ENCODE measurements around the gene CPNE1. TPM values are rescaled to one million over a fixed set of nuclear protein-coding genes. Genes with fewer than 3 reads are reported as not detected.

Gene CPNE1
- total RNA-seq, 1 donor from 2014 or later, result 317 TPM

DNA sequence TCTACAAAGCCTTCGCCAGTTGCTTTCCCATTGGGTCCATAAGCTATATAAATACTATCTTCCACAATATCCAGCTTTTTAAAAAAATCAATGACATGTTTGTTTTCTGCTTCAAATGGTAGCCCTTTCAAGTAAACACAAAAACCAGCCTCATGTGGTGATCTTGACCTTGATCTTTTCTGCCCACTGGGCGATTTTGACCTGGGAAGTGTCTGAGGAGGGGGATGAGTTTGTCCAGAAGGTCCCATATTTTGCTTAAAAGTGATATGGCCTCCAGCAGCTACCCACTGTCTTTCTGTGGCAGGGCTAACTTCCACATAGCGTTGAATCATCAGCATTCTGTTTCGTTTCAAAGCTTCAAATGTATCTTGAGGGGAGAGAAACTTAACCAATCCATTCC lies 10.8 kb downstream of the CPNE1 start:
- intact Hi-C loops (cut with micrococcal nuclease), result no loop called here
- Mint-ChIP-seq H3K4me1 (peaks cover 26% of the 10 kb centered on the region), H3K27ac (no peak overlapping the region), H3K9me3 (no peaks in the 10 kb centered on the region), H3K4me3 (no peak overlapping the region), H3K36me3 (ENCODE audit: low read depth) (peaks cover 37% of the 10 kb centered on the region), H3K27me3 (no peaks in the 10 kb centered on the region)
- DNase-seq, result no peak

GRCh38 chr20:35653430-35653734 lies 11.3 kb downstream of the CPNE1 start:
- intact Hi-C loops (cut with micrococcal nuclease), result no loop called here
- Mint-ChIP-seq H3K27me3 (no peaks in the 10 kb centered on the region), H3K4me3 (no peak overlapping the region), H3K36me3 (ENCODE audit: low read depth) (peaks cover 39% of the 10 kb centered on the region), H3K27ac (no peak overlapping the region), H3K9me3 (no peaks in the 10 kb centered on the region), H3K4me1 (peaks cover 26% of the 10 kb centered on the region)
- DNase-seq, result no peak

- H3K27me3 Mint-ChIP-seq, result no peaks in the 10 kb centered on the region
- intact Hi-C loops (cut with micrococcal nuclease), result no loop called here
- H3K27ac Mint-ChIP-seq, result no peak overlapping the region
- no peaks in the 10 kb centered on the region for H3K9me3 Mint-ChIP-seq
- H3K4me3 Mint-ChIP-seq, result no peak overlapping the region
- no peak for DNase-seq
- peaks cover 25% of the 10 kb centered on the region for H3K4me1 Mint-ChIP-seq
- peaks cover 44% of the 10 kb centered on the region for H3K36me3 Mint-ChIP-seq (ENCODE audit: low read depth)
Measured at GRCh38 chr20:35652641-35653429, 11.9 kb downstream of the CPNE1 start.

DNA sequence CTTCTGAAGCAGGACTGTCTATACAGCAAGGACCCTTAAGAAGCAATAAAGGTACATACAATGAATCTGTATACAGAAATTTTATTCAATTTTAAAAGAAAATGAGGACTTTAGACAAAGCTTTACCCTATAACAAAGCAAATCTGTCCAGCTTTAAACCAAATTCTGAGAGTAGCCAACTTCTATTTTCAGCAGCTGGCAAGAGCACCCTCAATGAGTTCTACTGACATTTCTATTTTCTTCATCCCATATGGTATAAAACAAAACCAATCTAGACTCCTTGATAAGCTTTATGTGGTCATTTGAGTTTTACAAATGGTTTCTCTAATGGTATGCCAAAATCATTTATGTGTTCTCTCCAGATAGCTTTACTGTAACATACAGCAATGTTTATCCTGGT lies 12.7 kb downstream of the CPNE1 start:
- intact Hi-C loops (cut with micrococcal nuclease), result no loop called here
- no peak for DNase-seq
- Mint-ChIP-seq H3K4me1 (peaks cover 23% of the 10 kb centered on the region), H3K4me3 (no peak overlapping the region), H3K27me3 (no peaks in the 10 kb centered on the region), H3K27ac (no peak overlapping the region), H3K9me3 (no peaks in the 10 kb centered on the region), H3K36me3 (ENCODE audit: low read depth) (peaks cover 42% of the 10 kb centered on the region)

- Mint-ChIP-seq H3K36me3 (ENCODE audit: low read depth) (peaks cover 38% of the 10 kb centered on the region), H3K27ac (peak overlapping the region; percentile 11), H3K4me1 (peaks cover 24% of the 10 kb centered on the region), H3K27me3 (no peaks in the 10 kb centered on the region), H3K4me3 (no peak overlapping the region), H3K9me3 (no peaks in the 10 kb centered on the region)
- intact Hi-C loops (cut with micrococcal nuclease), result loop anchor here (1.0 kb wide), 1 partner anchor 10 kb away; no protein-coding TSS in a partner anchor
- no peak for DNase-seq
Measured at GRCh38 chr20:35650632-35651031, 14.1 kb downstream of the CPNE1 start.

- H3K9me3 Mint-ChIP-seq, result no peaks in the 10 kb centered on the region
- no peak for DNase-seq
- H3K4me1 Mint-ChIP-seq, result peaks cover 29% of the 10 kb centered on the region
- intact Hi-C loops (cut with micrococcal nuclease), result no loop called here
- peak overlapping the region; percentile 29 for H3K27ac Mint-ChIP-seq
- no peaks in the 10 kb centered on the region for H3K27me3 Mint-ChIP-seq
- H3K36me3 Mint-ChIP-seq (ENCODE audit: low read depth), result peaks cover 40% of the 10 kb centered on the region
- H3K4me3 Mint-ChIP-seq, result no peak overlapping the region
Measured at GRCh38 chr20:35648836-35649235, 15.9 kb downstream of the CPNE1 start.

DNA sequence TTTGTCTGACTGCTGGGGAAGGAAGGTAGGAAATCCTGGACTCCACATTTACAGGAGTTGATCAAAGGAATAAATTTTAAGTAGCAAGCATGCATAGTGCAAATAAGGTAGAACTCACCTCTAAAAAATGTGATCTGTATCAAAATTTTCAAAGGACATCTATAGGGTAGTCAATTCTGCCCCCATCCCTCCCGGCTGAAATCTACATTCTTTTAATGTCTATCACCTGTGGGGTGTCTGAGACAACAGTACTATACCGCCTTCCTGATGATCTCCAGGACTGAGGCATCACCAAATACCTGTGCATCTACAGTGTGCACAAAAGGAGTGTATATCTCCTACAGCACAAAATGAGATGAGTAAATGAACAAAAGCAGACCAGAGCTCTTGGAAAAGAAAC lies 19.9 kb downstream of the CPNE1 start:
- no peaks in the 10 kb centered on the region for H3K9me3 Mint-ChIP-seq
- H3K27me3 Mint-ChIP-seq, result no peaks in the 10 kb centered on the region
- H3K4me3 Mint-ChIP-seq, result no peak overlapping the region
- peaks cover 27% of the 10 kb centered on the region for H3K36me3 Mint-ChIP-seq (ENCODE audit: low read depth)
- intact Hi-C loops (cut with micrococcal nuclease), result no loop called here
- DNase-seq, result no peak
- no peak overlapping the region for H3K27ac Mint-ChIP-seq
- H3K4me1 Mint-ChIP-seq, result peaks cover 43% of the 10 kb centered on the region

GRCh38 chr20:35643045-35643444 lies 21.7 kb downstream of the CPNE1 start:
- H3K4me3 Mint-ChIP-seq, result no peak overlapping the region
- DNase-seq, result no peak
- no peak overlapping the region for H3K27ac Mint-ChIP-seq
- intact Hi-C loops (cut with micrococcal nuclease), result no loop called here
- H3K4me1 Mint-ChIP-seq, result peaks cover 39% of the 10 kb centered on the region
- peaks cover 13% of the 10 kb centered on the region for H3K36me3 Mint-ChIP-seq (ENCODE audit: low read depth)
- H3K9me3 Mint-ChIP-seq, result no peaks in the 10 kb centered on the region
- H3K27me3 Mint-ChIP-seq, result no peaks in the 10 kb centered on the region

DNA sequence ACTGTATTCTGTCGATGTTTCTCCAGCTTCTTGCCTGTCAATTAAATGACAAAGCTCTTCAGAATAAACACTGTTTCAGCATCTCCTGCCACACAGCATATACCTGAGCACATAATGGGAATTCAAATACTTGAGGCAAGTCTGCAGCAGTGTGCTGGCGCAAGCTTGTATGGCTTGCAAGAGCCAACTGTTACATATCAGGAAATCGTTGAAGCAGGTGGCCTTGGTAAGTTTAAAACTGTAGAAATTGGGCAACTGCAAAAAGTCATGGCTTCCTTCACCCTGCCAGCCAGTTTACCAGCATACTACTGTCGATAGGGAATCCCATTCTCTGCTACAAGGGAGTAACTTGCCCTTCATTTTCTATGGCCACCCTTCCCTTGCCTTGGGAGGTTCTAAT lies 23.0 kb downstream of the CPNE1 start:
- peaks cover 6% of the 10 kb centered on the region for H3K36me3 Mint-ChIP-seq (ENCODE audit: low read depth)
- no peak overlapping the region for H3K4me3 Mint-ChIP-seq
- no peaks in the 10 kb centered on the region for H3K9me3 Mint-ChIP-seq
- DNase-seq, result no peak
- intact Hi-C loops (cut with micrococcal nuclease), result no loop called here
- H3K4me1 Mint-ChIP-seq, result peaks cover 38% of the 10 kb centered on the region
- no peaks in the 10 kb centered on the region for H3K27me3 Mint-ChIP-seq
- H3K27ac Mint-ChIP-seq, result no peak overlapping the region

DNA sequence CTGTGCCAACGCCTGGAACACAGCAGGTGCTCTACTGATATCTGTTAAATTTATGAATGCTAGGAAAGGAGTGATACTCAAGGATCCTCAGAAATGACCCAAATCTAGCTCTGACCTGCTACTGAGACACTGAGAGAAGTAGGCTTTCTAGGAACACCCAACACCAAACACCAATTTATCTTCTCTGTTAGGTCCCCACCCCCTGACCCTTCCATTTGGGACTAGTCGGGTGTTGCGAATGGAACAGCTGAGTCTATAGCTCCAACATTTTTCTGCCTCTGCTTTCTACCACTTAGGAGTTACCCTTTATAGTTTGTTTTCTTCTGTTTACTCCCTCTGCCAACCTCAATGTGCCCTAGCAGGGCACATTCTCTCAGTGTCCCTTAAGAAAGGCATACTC lies 24.0 kb downstream of the CPNE1 start:
- DNase-seq, result no peak
- H3K36me3 Mint-ChIP-seq (ENCODE audit: low read depth), result peaks cover 6% of the 10 kb centered on the region
- H3K27me3 Mint-ChIP-seq, result no peaks in the 10 kb centered on the region
- H3K4me1 Mint-ChIP-seq, result peaks cover 35% of the 10 kb centered on the region
- intact Hi-C loops (cut with micrococcal nuclease), result no loop called here
- no peak overlapping the region for H3K4me3 Mint-ChIP-seq
- H3K27ac Mint-ChIP-seq, result no peak overlapping the region
- no peaks in the 10 kb centered on the region for H3K9me3 Mint-ChIP-seq

DNA sequence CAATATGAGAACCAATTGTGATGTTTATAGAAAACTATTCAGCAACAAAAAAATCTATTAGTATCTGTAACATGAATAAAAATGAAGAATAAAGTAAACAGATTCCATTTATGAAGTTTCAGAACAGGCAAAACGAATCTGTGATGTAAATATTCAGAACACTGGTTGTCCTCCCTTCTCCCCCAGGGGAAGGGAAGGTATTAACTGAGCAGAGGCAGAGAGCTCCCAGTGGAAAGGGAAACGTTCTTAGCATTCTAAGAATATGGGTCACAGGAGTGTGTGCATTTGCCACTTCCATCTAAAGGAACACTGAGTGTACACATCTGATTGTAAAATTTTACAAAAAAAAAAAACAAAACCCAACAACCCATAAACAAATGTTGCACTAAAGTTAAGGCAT lies 25.9 kb downstream of the CPNE1 start:
- Mint-ChIP-seq H3K36me3 (ENCODE audit: low read depth) (peaks cover 9% of the 10 kb centered on the region), H3K27ac (no peak overlapping the region), H3K4me1 (peaks cover 36% of the 10 kb centered on the region), H3K27me3 (no peaks in the 10 kb centered on the region), H3K9me3 (no peaks in the 10 kb centered on the region), H3K4me3 (no peak overlapping the region)
- DNase-seq, result no peak
- intact Hi-C loops (cut with micrococcal nuclease), result no loop called here

DNA sequence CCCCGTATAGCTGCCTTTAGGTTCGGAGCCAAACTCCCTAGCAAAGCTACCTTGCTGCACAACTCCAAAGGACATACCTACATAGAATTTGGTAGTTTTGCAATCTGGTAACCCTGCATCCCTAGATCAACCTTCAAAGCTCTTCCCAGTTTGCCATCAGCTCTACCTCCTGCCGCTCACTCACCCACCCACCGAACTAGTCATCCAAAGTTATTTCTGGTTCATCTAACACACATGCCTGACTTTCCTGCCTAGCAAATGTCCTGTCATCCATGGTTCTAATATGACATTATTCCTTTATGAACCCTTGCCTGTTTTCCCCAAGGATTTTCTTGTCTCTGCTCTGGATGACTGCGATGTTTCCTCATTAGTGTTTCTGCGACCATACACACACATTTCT lies 27.4 kb downstream of the CPNE1 start:
- intact Hi-C loops (cut with micrococcal nuclease), result no loop called here
- Mint-ChIP-seq H3K27ac (peak overlapping the region; percentile 16), H3K4me1 (peaks cover 25% of the 10 kb centered on the region), H3K4me3 (no peak overlapping the region), H3K36me3 (ENCODE audit: low read depth) (peaks cover 11% of the 10 kb centered on the region), H3K27me3 (no peaks in the 10 kb centered on the region), H3K9me3 (no peaks in the 10 kb centered on the region)
- DNase-seq, result no peak

DNA sequence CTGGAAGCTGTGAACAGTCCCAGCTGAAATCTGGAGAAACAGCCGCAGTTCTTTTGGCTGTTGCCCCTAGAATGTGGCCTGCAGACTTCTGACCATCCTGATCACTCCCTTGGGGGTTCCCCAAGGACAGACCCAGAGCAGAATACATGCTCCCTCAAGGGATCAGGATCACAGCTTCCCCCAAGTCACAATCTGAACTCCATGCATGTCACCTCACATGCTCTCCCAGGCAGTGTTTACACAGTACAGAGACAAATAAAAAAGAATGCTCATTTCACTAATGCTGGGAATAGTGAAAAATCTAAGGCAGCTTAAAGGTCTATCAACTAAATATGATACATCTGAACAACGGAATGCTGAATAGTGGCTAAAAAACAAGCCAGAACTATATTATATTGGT lies 28.6 kb downstream of the CPNE1 start:
- peaks cover 17% of the 10 kb centered on the region for H3K36me3 Mint-ChIP-seq (ENCODE audit: low read depth)
- H3K9me3 Mint-ChIP-seq, result no peaks in the 10 kb centered on the region
- H3K27me3 Mint-ChIP-seq, result no peaks in the 10 kb centered on the region
- no peak overlapping the region for H3K4me3 Mint-ChIP-seq
- H3K27ac Mint-ChIP-seq, result peak overlapping the region; percentile 55
- H3K4me1 Mint-ChIP-seq, result peaks cover 21% of the 10 kb centered on the region
- no peak for DNase-seq
- intact Hi-C loops (cut with micrococcal nuclease), result no loop called here

DNA sequence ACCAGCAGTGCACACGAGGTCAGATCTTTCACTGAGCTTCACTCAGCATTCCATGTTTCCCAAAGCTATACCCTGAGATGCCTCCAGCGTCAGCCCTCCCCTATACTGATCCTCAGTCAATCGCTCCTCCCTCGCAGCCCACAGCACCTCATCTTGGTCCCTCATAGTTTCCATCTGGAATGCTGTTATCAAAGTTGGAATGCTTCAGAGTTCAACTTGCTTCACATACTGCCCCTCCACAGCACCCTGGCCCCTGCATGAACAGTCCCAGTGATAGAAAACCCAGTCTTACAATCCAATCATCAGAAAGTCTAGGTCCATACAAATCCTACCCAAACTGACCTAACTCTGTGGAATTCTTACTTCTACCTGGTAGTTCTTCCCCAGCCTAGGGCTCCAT lies 29.0 kb downstream of the CPNE1 start:
- Mint-ChIP-seq H3K36me3 (ENCODE audit: low read depth) (peaks cover 20% of the 10 kb centered on the region), H3K27ac (peak overlapping the region; percentile 55), H3K27me3 (no peaks in the 10 kb centered on the region), H3K4me3 (no peak overlapping the region), H3K9me3 (no peaks in the 10 kb centered on the region), H3K4me1 (peaks cover 18% of the 10 kb centered on the region)
- no peak for DNase-seq
- intact Hi-C loops (cut with micrococcal nuclease), result no loop called here

GRCh38 chr20:35632539-35633115 lies 32.1 kb downstream of the CPNE1 start:
- peaks cover 11% of the 10 kb centered on the region for H3K4me1 Mint-ChIP-seq
- H3K36me3 Mint-ChIP-seq (ENCODE audit: low read depth), result peaks cover 37% of the 10 kb centered on the region
- H3K27me3 Mint-ChIP-seq, result no peaks in the 10 kb centered on the region
- H3K4me3 Mint-ChIP-seq, result no peak overlapping the region
- no peaks in the 10 kb centered on the region for H3K9me3 Mint-ChIP-seq
- no peak for DNase-seq
- H3K27ac Mint-ChIP-seq, result no peak overlapping the region
- intact Hi-C loops (cut with micrococcal nuclease), result no loop called here
